Measurements from ENCODE around the gene GRAMD1B. TPM values are rescaled to one million over a fixed set of nuclear protein-coding genes. Genes with fewer than 3 reads are reported as not detected.

Gene GRAMD1B
- total and polyA plus RNA-seq, 4 donors: 0.29 to 2.6 (median 1.3) TPM

DNA sequence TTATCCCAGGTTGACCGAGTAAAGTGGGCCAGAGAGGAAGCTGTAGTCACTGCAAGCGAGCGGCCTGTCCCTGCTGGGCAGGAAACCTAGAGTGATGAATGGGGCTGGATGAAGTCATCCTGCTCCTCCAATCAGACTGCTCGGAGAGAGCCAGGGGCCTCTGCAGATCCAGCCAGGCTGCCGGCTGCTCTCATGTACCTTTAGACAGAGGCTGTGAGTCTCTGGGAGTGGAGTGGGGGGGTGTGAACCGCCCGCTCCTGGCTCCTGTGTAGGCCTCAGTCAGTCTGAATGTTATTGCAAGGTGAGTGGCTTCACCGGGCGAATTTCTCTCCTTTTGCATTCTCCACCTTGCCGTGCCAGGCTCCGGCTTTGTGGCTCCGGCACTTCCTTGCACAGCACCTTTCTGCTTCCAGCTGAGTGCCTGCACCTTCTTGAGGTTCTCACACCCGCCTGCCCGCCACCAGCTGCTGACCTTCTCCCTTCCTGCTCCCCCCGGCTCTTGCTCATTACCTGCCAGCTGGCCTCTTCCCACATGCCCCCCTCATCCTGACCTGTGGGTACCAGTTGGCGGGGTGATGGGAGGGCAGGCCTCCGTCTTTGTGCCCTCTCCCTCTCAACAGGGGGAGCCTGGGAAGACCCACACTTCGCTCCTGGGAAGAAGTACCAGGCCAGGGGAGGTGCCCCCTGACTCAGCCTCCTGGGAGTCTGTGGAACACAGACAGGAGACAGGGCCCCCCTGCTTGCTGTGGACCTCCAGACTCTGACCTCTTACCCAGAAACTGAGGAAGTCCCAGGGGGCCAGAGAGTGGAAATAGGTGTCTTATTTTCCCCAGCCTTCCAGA is 79.9 kb downstream of the GRAMD1B start:
- TF ChIP-seq EGR1 (IDR thresholded peaks at IDR 0.05; ENCODE audit: low read depth in 2 of 2): no peak
- no peak for TF ChIP-seq HNF4G (IDR thresholded peaks at IDR 0.05)
- no peak for TF ChIP-seq SP1 (IDR thresholded peaks at IDR 0.05)
- TF ChIP-seq RAD21 (IDR thresholded peaks at IDR 0.05): no peak
- DNase-seq (ENCODE audit: low spot score): no peak
- H3K4me1 ChIP-seq (ENCODE audit: control insufficient read depth in 4 of 4, insufficient read depth in 4 of 4, low read length in 3 of 4): no peaks in the 10 kb centered on the region
- no peak overlapping the region for H3K4me3 ChIP-seq (ENCODE audit: low read depth in 1 of 3, low read length in 3 of 3)
- H3K36me3 ChIP-seq (ENCODE audit: control insufficient read depth in 4 of 4, insufficient read depth in 3 of 4, low read depth in 1 of 4, low read length in 3 of 4): no peaks in the 10 kb centered on the region
- H3K9ac ChIP-seq (ENCODE audit: low read depth in 1 of 2, low read length in 2 of 2): no peak overlapping the region
- H3K27ac ChIP-seq (ENCODE audit: low read depth in 1 of 2, low read length in 2 of 2): no peak overlapping the region
- no peaks in the 10 kb centered on the region for H3K27me3 ChIP-seq (ENCODE audit: control insufficient read depth in 4 of 4, insufficient read depth in 4 of 4, low read length in 3 of 4)
- H3K9me3 ChIP-seq (ENCODE audit: control insufficient read depth in 4 of 4, low read length in 3 of 4): no peaks in the 10 kb centered on the region
- WGBS: 84% methylated on average over 18 of the region's 18 CpGs

DNA sequence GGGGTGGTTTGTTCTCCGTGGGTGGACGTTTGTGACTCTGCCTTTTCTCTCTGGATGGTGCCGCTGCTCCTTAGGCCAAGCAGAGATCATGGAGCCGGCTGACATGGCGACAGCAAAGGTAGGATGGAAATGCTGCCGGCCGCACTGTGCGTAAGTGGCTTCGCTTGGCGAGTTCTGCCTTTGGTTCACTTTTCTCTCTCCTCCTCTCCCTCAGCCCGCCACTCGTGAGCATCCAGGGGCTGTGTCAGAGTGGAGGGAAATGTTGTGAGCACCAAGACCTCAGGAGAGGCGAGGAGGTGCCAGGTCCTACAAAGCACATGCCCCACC is 80.5 kb downstream of the GRAMD1B start:
- Histone ChIP-seq H3K9me3 (ENCODE audit: control insufficient read depth in 4 of 4, low read length in 3 of 4) (no peaks in the 10 kb centered on the region), H3K4me1 (ENCODE audit: control insufficient read depth in 4 of 4, insufficient read depth in 4 of 4, low read length in 3 of 4) (no peaks in the 10 kb centered on the region), H3K9ac (ENCODE audit: low read depth in 1 of 2, low read length in 2 of 2) (no peak overlapping the region), H3K36me3 (ENCODE audit: control insufficient read depth in 4 of 4, insufficient read depth in 3 of 4, low read depth in 1 of 4, low read length in 3 of 4) (no peaks in the 10 kb centered on the region), H3K27me3 (ENCODE audit: control insufficient read depth in 4 of 4, insufficient read depth in 4 of 4, low read length in 3 of 4) (no peaks in the 10 kb centered on the region), H3K27ac (ENCODE audit: low read depth in 1 of 2, low read length in 2 of 2) (no peak overlapping the region), H3K4me3 (ENCODE audit: low read depth in 1 of 3, low read length in 3 of 3) (no peak overlapping the region)
- no peak for DNase-seq (ENCODE audit: low spot score)
- TF ChIP-seq FOXA2 (IDR thresholded peaks at IDR 0.05): no peak
- TF ChIP-seq, protein P1, sequence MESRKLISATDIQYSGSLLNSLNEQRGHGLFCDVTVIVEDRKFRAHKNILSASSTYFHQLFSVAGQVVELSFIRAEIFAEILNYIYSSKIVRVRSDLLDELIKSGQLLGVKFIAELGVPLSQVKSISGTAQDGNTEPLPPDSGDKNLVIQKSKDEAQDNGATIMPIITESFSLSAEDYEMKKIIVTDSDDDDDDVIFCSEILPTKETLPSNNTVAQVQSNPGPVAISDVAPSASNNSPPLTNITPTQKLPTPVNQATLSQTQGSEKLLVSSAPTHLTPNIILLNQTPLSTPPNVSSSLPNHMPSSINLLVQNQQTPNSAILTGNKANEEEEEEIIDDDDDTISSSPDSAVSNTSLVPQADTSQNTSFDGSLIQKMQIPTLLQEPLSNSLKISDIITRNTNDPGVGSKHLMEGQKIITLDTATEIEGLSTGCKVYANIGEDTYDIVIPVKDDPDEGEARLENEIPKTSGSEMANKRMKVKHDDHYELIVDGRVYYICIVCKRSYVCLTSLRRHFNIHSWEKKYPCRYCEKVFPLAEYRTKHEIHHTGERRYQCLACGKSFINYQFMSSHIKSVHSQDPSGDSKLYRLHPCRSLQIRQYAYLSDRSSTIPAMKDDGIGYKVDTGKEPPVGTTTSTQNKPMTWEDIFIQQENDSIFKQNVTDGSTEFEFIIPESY (IDR thresholded peaks at IDR 0.05): no peak
- TF ChIP-seq EGR1 (IDR thresholded peaks at IDR 0.05; ENCODE audit: low read depth in 2 of 2): no peak
- TF ChIP-seq FOXA1 (IDR thresholded peaks at IDR 0.05): no peak
- TF ChIP-seq HNF4A (conservative IDR thresholded peaks at IDR 0.05): no peak
- TF ChIP-seq, protein P2, sequence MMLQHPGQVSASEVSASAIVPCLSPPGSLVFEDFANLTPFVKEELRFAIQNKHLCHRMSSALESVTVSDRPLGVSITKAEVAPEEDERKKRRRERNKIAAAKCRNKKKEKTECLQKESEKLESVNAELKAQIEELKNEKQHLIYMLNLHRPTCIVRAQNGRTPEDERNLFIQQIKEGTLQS (IDR thresholded peaks at IDR 0.05): no peak
- no peak for TF ChIP-seq GABPA (IDR thresholded peaks at IDR 0.05 in 1 of 2, conservative IDR thresholded peaks at IDR 0.05 in 1 of 2)
- TF ChIP-seq RXRA (IDR thresholded peaks at IDR 0.05): no peak
- no peak for TF ChIP-seq RAD21 (IDR thresholded peaks at IDR 0.05)
- TF ChIP-seq, protein P3, sequence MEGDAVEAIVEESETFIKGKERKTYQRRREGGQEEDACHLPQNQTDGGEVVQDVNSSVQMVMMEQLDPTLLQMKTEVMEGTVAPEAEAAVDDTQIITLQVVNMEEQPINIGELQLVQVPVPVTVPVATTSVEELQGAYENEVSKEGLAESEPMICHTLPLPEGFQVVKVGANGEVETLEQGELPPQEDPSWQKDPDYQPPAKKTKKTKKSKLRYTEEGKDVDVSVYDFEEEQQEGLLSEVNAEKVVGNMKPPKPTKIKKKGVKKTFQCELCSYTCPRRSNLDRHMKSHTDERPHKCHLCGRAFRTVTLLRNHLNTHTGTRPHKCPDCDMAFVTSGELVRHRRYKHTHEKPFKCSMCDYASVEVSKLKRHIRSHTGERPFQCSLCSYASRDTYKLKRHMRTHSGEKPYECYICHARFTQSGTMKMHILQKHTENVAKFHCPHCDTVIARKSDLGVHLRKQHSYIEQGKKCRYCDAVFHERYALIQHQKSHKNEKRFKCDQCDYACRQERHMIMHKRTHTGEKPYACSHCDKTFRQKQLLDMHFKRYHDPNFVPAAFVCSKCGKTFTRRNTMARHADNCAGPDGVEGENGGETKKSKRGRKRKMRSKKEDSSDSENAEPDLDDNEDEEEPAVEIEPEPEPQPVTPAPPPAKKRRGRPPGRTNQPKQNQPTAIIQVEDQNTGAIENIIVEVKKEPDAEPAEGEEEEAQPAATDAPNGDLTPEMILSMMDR (IDR thresholded peaks at IDR 0.05; ENCODE audit: low read depth, low read length, missing input control): no peak
- TF ChIP-seq JUND (IDR thresholded peaks at IDR 0.05): no peak
- TF ChIP-seq, protein P4, sequence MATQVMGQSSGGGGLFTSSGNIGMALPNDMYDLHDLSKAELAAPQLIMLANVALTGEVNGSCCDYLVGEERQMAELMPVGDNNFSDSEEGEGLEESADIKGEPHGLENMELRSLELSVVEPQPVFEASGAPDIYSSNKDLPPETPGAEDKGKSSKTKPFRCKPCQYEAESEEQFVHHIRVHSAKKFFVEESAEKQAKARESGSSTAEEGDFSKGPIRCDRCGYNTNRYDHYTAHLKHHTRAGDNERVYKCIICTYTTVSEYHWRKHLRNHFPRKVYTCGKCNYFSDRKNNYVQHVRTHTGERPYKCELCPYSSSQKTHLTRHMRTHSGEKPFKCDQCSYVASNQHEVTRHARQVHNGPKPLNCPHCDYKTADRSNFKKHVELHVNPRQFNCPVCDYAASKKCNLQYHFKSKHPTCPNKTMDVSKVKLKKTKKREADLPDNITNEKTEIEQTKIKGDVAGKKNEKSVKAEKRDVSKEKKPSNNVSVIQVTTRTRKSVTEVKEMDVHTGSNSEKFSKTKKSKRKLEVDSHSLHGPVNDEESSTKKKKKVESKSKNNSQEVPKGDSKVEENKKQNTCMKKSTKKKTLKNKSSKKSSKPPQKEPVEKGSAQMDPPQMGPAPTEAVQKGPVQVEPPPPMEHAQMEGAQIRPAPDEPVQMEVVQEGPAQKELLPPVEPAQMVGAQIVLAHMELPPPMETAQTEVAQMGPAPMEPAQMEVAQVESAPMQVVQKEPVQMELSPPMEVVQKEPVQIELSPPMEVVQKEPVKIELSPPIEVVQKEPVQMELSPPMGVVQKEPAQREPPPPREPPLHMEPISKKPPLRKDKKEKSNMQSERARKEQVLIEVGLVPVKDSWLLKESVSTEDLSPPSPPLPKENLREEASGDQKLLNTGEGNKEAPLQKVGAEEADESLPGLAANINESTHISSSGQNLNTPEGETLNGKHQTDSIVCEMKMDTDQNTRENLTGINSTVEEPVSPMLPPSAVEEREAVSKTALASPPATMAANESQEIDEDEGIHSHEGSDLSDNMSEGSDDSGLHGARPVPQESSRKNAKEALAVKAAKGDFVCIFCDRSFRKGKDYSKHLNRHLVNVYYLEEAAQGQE (IDR thresholded peaks at IDR 0.05): no peak
- no peak for TF ChIP-seq SP1 (IDR thresholded peaks at IDR 0.05)
- no peak for TF ChIP-seq YY1 (IDR thresholded peaks at IDR 0.05)
- no peak for TF ChIP-seq TAF1 (conservative IDR thresholded peaks at IDR 0.05)
- TF ChIP-seq, protein P5, sequence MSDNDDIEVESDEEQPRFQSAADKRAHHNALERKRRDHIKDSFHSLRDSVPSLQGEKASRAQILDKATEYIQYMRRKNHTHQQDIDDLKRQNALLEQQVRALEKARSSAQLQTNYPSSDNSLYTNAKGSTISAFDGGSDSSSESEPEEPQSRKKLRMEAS (IDR thresholded peaks at IDR 0.05): no peak
- TF ChIP-seq NR2F2 (IDR thresholded peaks at IDR 0.05): no peak
- TF ChIP-seq HNF4G (IDR thresholded peaks at IDR 0.05): no peak
- WGBS: 90% methylated on average over 13 of the region's 13 CpGs

All from liver (tissue), 9 donors.